Stimulated activated CD4-positive, alpha-beta T cell treated with anti-CD3 and anti-CD28 coated beads, Interleukin-15, amount 100 ng/mL, for 1 hour (primary cell): ENCODE results near the gene DCAF7.

Source experiments
- DNase-seq, 2 donors: peaks; one replicate each; pipeline ENCODE4 v3.0.0-alpha.2; 2020; ENCODE audit warnings: low read depth in 1 of 2, low spot score in 1 of 2

Gene DCAF7

DNA sequence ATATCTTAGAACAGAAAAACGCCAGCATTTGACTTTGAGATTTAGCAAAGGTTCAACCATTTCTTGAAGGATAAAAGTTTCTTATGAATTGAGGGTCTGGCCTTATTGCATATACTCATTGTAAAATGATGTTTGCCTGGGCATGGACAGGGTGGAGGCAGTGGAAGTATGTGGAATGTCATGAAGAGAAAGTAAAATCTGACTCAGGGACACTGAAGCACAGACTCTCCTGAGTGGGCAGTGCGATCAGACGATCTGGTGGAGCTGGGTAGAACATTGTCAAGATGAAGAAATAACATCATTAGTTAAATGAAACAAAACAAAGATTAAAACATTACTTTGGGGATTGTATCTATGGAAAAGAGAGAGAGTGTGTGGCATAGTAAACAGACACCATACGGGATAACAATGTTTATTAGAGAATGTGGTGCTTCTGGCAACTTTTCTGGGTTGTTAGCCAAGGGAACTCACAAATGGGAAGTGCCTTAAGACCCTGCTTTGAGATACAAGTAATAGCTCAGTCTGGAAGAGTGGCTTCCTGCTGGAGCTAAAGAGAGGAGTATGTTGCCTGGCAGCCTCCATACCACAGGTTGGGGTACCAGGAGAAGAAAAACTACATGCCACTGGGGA is 76.4 kb downstream of the DCAF7 start:
- DNase-seq, result no peak

DNA sequence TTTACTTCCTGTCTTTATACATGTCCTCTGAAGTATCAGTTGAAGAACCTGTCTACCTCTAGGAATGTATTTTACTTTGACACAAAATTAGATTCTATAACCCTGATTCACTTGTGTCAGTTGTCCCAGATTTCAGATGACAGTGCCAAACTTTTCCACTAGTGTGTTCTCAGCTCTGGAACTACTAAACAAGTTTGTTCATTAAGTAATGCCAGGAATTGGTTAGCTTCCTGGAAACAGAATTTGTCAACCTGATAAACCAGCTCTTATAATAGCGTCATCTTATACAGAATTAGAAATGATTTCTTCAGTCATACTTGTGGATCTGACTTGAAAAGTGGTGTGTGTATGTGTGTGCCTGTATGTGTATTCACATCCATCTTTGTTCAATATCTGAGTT is 79.3 kb downstream of the DCAF7 start:
- no peak for DNase-seq

GRCh38 chr17:63631062-63631461 is 80.8 kb downstream of the DCAF7 start:
- no peak for DNase-seq

DNA sequence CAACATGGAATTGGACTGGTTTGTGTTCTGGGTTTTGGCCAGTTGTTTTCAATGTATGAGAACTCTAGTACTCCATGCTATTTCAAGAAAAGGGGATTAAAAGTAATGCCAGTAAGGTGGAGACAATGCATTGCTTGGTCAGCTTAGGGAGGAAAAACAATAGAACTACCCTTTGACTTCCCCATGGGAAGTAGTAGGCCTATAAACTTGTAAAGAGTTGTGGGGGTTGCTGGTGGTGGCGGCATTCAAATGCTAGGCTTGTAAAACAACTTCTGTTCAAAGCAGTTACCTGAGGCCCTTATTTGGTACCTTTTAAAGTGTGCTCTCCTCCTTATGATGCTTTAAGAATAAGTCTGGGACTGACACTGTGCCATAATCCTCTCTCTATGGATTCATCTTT is 81.3 kb downstream of the DCAF7 start:
- DNase-seq, result no peak

DNA sequence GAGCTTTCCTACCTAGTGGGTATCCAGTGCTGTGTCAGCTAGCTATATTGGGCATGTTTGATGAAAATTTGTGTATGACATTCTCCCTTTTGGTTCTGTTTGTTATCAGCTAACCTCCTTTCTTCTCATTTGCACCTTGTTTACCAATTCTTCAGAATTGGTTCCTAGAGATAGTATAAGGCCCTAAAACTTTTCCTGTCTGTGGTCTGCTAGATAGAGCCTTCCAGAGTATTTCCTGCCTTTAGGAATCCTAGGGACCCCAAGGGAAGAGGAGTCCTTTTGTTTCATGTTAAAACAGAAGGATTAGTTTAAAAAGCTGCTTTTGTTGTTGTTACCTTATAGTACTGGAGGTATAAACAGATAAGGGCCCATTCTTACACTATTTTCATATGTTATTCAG is 83.5 kb downstream of the DCAF7 start:
- no peak for DNase-seq

- no peak for DNase-seq
Observed at GRCh38 chr17:63634163-63634562, 83.9 kb downstream of the DCAF7 start.

DNA sequence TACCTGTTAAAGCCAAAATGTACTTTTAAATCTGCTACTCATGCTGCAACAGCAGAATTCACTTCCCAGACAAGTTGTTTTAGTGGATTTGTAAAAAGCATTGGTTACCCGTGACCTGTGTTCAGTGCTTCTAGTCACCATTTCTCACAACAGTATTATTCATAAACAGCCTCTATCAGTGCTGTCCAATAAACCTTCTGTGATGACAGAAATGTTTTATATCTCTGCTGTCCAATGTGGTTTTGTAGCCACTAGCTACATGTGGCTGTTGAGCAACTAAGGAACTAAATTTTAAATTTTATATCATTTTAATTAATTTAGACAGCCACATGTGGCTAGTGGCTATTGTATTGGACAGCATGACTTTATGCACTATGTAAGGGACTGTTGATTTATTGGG is 84.5 kb downstream of the DCAF7 start:
- no peak for DNase-seq

- no peak for DNase-seq
Observed at GRCh38 chr17:63635290-63635689, 85.0 kb downstream of the DCAF7 start.

- no peak for DNase-seq
Observed at GRCh38 chr17:63635787-63636186, 85.5 kb downstream of the DCAF7 start.

DNA sequence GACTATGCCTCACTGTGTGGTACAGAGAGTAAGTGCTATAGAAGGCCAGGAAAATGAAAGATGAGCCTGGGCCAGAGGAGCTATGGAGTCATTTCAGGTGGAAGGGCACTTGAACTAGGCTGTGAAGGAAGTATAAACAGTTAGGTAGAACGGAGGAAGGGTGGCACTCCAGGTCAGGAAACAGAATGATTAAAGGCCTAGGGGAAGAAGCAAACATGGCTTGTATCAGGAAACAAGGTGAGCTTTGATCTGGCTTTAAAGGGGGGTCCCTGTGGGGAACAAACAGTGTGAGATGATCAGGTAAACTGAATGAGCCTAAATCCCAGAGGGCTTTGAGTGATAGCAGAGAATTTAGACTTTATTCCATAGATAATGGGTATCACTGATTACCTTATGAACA is 88.8 kb downstream of the DCAF7 start:
- no peak for DNase-seq

GRCh38 chr17:63640038-63640437 is 89.8 kb downstream of the DCAF7 start:
- DNase-seq, result no peak

- DNase-seq, result no peak
Observed at GRCh38 chr17:63641692-63642448, 91.6 kb downstream of the DCAF7 start.
